ENCODE data around the gene KRT31. TPM values are rescaled to one million over a fixed set of nuclear protein-coding genes. Genes with fewer than 3 reads are reported as not detected.
"Not testable (repeated sequence)": the region's sequence is repeated elsewhere in the genome, so short reads cannot be mapped to it uniquely, and the experiment has no call there.

The KRT31 gene
- polyA plus RNA-seq, 1 donor from 2014 or later = not detected

DNA sequence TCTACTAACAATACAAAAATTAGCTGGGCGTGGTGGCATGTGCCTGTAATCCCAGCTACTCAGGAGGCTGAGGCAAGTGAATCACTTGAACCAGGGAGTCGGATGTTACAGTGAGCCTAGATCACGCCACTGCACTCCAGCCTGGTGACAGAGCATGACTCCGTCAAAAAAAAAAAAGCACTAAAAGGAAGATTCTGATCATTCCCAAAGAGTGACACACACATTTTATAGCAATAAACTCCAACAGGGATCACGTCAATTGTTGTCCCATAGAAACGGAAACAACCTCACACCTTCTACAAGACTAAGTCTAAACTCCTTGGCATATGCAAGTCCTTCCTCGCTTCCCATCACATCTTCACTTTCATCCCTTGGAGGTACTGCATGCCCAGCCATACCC lies 17.3 kb downstream of the KRT31 start:
- H3K27me3 ChIP-seq (ENCODE audit: insufficient read depth, low read depth, low read length); H3K79me2 ChIP-seq (replicated peaks; ENCODE audit: insufficient read depth, low read length); H3K4me2 ChIP-seq (ENCODE audit: low read length): not testable (repeated sequence)

DNA sequence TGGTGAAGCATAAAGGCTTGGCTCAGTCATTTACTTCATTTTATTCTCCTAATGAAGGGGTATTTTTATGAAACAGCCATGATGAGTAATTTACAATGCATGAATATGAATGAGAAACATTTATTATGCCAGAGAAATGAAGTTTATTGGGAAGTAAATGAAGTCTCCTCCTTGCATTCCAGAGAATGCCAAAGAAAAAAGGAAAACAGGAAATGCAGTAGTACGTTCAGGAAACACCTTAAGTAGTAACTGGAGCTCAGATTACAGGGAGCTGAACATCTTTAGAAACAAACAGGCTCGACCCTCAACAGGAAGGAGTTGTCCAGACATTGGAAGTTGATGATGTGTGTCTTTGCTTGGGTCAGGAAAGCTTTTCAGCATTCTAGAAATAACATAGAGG lies 19.9 kb downstream of the KRT31 start:
- Histone ChIP-seq H3K79me2 (replicated peaks; ENCODE audit: insufficient read depth, low read length) (no peaks in the 10 kb centered on the region), H4K20me1 (ENCODE audit: insufficient read depth) (no peaks in the 10 kb centered on the region), H3K9me2 (ENCODE audit: insufficient read depth, low read length) (no peaks in the 10 kb centered on the region), H3K27ac (ENCODE audit: low read length) (no peak overlapping the region), H3F3A (ENCODE audit: insufficient read depth, low read length, poor library complexity, severe bottlenecking) (no peaks in the 10 kb centered on the region), H3K27me3 (ENCODE audit: insufficient read depth, low read depth, low read length) (no peaks in the 10 kb centered on the region), H3K9ac (ENCODE audit: low read length) (no peak overlapping the region), H2AFZ (ENCODE audit: low read depth, low read length) (no peak overlapping the region), H3K9me3 (ENCODE audit: low read length) (no peaks in the 10 kb centered on the region), H3K4me3 (ENCODE audit: low read length) (no peak overlapping the region), H3K4me2 (ENCODE audit: low read length) (no peak overlapping the region), H3K36me3 (ENCODE audit: insufficient read depth, low read length) (no peaks in the 10 kb centered on the region)
- TF ChIP-seq POLR2AphosphoS5 (IDR thresholded peaks at IDR 0.05) = no peak
- no peak for TF ChIP-seq EP300 (conservative IDR thresholded peaks at IDR 0.05; ENCODE audit: poor library complexity, severe bottlenecking)
- TF ChIP-seq EZH2 (IDR thresholded peaks at IDR 0.05; ENCODE audit: borderline replicate concordance, insufficient read depth, low read length, poor library complexity, severe bottlenecking) = no peak
- TF ChIP-seq, protein P1, sequence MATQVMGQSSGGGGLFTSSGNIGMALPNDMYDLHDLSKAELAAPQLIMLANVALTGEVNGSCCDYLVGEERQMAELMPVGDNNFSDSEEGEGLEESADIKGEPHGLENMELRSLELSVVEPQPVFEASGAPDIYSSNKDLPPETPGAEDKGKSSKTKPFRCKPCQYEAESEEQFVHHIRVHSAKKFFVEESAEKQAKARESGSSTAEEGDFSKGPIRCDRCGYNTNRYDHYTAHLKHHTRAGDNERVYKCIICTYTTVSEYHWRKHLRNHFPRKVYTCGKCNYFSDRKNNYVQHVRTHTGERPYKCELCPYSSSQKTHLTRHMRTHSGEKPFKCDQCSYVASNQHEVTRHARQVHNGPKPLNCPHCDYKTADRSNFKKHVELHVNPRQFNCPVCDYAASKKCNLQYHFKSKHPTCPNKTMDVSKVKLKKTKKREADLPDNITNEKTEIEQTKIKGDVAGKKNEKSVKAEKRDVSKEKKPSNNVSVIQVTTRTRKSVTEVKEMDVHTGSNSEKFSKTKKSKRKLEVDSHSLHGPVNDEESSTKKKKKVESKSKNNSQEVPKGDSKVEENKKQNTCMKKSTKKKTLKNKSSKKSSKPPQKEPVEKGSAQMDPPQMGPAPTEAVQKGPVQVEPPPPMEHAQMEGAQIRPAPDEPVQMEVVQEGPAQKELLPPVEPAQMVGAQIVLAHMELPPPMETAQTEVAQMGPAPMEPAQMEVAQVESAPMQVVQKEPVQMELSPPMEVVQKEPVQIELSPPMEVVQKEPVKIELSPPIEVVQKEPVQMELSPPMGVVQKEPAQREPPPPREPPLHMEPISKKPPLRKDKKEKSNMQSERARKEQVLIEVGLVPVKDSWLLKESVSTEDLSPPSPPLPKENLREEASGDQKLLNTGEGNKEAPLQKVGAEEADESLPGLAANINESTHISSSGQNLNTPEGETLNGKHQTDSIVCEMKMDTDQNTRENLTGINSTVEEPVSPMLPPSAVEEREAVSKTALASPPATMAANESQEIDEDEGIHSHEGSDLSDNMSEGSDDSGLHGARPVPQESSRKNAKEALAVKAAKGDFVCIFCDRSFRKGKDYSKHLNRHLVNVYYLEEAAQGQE (IDR thresholded peaks at IDR 0.05; ENCODE audit: borderline replicate concordance) = no peak
- no peak for TF ChIP-seq MXI1 (conservative IDR thresholded peaks at IDR 0.05; ENCODE audit: poor library complexity, severe bottlenecking)
- TF ChIP-seq, protein P2, sequence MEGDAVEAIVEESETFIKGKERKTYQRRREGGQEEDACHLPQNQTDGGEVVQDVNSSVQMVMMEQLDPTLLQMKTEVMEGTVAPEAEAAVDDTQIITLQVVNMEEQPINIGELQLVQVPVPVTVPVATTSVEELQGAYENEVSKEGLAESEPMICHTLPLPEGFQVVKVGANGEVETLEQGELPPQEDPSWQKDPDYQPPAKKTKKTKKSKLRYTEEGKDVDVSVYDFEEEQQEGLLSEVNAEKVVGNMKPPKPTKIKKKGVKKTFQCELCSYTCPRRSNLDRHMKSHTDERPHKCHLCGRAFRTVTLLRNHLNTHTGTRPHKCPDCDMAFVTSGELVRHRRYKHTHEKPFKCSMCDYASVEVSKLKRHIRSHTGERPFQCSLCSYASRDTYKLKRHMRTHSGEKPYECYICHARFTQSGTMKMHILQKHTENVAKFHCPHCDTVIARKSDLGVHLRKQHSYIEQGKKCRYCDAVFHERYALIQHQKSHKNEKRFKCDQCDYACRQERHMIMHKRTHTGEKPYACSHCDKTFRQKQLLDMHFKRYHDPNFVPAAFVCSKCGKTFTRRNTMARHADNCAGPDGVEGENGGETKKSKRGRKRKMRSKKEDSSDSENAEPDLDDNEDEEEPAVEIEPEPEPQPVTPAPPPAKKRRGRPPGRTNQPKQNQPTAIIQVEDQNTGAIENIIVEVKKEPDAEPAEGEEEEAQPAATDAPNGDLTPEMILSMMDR (IDR thresholded peaks at IDR 0.05; ENCODE audit: poor library complexity, severe bottlenecking) = no peak
- TF ChIP-seq TAF1 (IDR thresholded peaks at IDR 0.05; ENCODE audit: low read depth) = no peak
- no peak for TF ChIP-seq SMC3 (conservative IDR thresholded peaks at IDR 0.05; ENCODE audit: poor library complexity)
- no peak for TF ChIP-seq RAD21 (conservative IDR thresholded peaks at IDR 0.05)

More for the DNA sequence above, 17.3 kb downstream of the KRT31 start:
- H3K9ac ChIP-seq (ENCODE audit: low read length); H3K9me2 ChIP-seq (ENCODE audit: insufficient read depth, low read length); H3K9me3 ChIP-seq (ENCODE audit: low read length); H3F3A ChIP-seq (ENCODE audit: insufficient read depth, low read length, poor library complexity, severe bottlenecking); H4K20me1 ChIP-seq (ENCODE audit: insufficient read depth); H2AFZ ChIP-seq (ENCODE audit: low read depth, low read length); H3K4me3 ChIP-seq (ENCODE audit: low read length); H3K36me3 ChIP-seq (ENCODE audit: insufficient read depth, low read length); H3K27ac ChIP-seq (ENCODE audit: low read length): not testable (repeated sequence)

DNA sequence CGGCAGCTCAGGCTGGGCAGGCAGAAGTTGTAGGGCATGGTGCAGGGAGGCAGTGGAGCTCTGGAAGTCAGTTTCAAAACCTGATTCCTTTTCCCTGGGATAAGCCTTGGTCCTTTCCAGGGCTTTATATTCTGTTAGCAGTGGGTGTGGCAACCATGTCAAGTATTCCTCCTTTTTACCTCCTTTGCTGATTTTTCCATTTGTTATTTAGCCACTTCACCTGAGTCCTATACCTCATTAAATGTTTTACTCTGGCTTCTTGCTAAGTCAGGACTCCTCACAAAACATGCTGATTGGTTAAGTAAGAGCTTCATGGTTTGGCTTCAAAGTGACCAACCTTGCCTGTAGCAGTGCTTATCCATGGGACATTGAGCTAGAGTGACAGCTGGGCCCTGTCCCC lies 27.7 kb downstream of the KRT31 start, which contains the start of gene KRT33B:
Gene KRT33B, minus strand, starts transcription at position 101 of the 400 bp plus-strand sequence. Its CDS starts 63 bp downstream, at position 38.
- no peak within 1 kb of the TSS for H3K4me3 ChIP-seq (ENCODE audit: low read length)
- no peaks in the 10 kb centered on the region for H3K36me3 ChIP-seq (ENCODE audit: insufficient read depth, low read length)
- H3K9me2 ChIP-seq (ENCODE audit: insufficient read depth, low read length) = no peaks in the 10 kb centered on the region
- no peaks in the 10 kb centered on the region for H3K9me3 ChIP-seq (ENCODE audit: low read length)
- no peaks in the 10 kb centered on the region for H3K79me2 ChIP-seq (replicated peaks; ENCODE audit: insufficient read depth, low read length)
- TF ChIP-seq EZH2 (IDR thresholded peaks at IDR 0.05; ENCODE audit: borderline replicate concordance, insufficient read depth, low read length, poor library complexity, severe bottlenecking) (no peak), POLR2AphosphoS5 (IDR thresholded peaks at IDR 0.05) (no peak), MXI1 (conservative IDR thresholded peaks at IDR 0.05; ENCODE audit: poor library complexity, severe bottlenecking) (no peak), EP300 (conservative IDR thresholded peaks at IDR 0.05; ENCODE audit: poor library complexity, severe bottlenecking) (no peak), TAF1 (IDR thresholded peaks at IDR 0.05; ENCODE audit: low read depth) (no peak)
- TF ChIP-seq, protein P2 (IDR thresholded peaks at IDR 0.05; ENCODE audit: poor library complexity, severe bottlenecking) = no peak
- TF ChIP-seq, protein P1 (IDR thresholded peaks at IDR 0.05; ENCODE audit: borderline replicate concordance) = no peak
- no peak within 1 kb of the TSS for H3K4me2 ChIP-seq (ENCODE audit: low read length)
- no peaks in the 10 kb centered on the region for H3K27me3 ChIP-seq (ENCODE audit: insufficient read depth, low read depth, low read length)
- no peaks in the 10 kb centered on the region for H3F3A ChIP-seq (ENCODE audit: insufficient read depth, low read length, poor library complexity, severe bottlenecking)
- no peak within 1 kb of the TSS for H2AFZ ChIP-seq (ENCODE audit: low read depth, low read length)
- H4K20me1 ChIP-seq (ENCODE audit: insufficient read depth) = no peaks in the 10 kb centered on the region
- H3K9ac ChIP-seq (ENCODE audit: low read length) = no peak within 1 kb of the TSS
- H3K27ac ChIP-seq (ENCODE audit: low read length) = no peak within 1 kb of the TSS

Measured in neural cell (in vitro differentiated cells).